Measurements from ENCODE around the gene HMCN2.
"Not testable (repeated sequence)": the region's sequence is repeated elsewhere in the genome, so short reads cannot be mapped to it uniquely, and the experiment has no call there.

The HMCN2 gene

GRCh38 chr9:130267930-130268329 lies 2.4 kb downstream of the HMCN2 start:
- H3K36me3 ChIP-seq (ENCODE audit: control insufficient read depth in 1 of 2, insufficient read depth in 2 of 2, low read length in 2 of 2) = no peaks in the 10 kb centered on the region
- no peaks in the 10 kb centered on the region for H3K9me3 ChIP-seq (ENCODE audit: control insufficient read depth in 1 of 2, low read length in 2 of 2)
- peak overlapping the region; percentile 80 for H3K27ac ChIP-seq (ENCODE audit: low read length)
- peak overlapping the region; percentile 23 to 71 for H3K4me3 ChIP-seq (ENCODE audit: low read depth in 1 of 2, low read length in 2 of 2)
- H3K4me1 ChIP-seq (ENCODE audit: control insufficient read depth in 1 of 2, insufficient read depth in 2 of 2, low read length in 2 of 2) = peaks cover 6 to 33% of the 10 kb centered on the region in 2 donors
- peaks cover 19% of the 10 kb centered on the region for H3K27me3 ChIP-seq (ENCODE audit: low read depth, low read length)

DNA sequence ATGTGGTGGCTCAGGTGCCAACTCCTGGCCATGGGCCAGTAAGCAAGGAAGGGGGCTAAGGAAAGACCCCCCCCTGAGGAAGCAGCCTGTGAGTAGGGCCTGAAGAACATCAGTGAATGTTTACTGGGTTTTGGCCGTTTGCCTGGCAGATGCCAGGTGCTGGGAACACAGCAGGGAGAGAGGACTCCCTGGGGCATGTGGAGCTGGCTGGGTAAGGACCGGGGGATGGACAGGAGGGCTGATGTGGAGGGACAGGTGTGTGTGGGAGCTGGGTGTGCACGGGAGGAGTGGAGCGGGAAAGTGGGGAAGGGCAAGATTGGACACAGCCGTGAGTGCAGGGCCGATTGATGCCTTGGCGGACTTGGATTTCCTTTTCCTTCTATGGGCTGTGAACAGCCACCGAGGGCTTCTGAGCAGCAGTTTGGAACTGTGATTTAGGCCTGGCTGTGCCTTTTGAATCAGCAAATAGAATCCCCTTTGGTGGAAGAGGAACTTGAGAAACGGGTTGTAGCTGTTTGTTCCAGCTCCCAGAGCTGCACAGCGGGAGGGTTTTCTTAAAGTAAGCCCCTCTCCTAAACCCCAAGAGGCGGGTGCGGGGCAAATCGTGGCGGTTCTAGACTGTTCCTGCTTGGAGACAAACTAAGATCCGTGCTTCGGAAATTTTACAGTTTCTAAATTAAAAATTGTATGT lies 3.1 kb downstream of the HMCN2 start:
- peak overlapping the region; percentile 80 for H3K27ac ChIP-seq (ENCODE audit: low read length)
- H3K4me1 ChIP-seq (ENCODE audit: control insufficient read depth in 1 of 2, insufficient read depth in 2 of 2, low read length in 2 of 2) = peaks cover 6 to 33% of the 10 kb centered on the region in 2 donors
- H3K36me3 ChIP-seq (ENCODE audit: control insufficient read depth in 1 of 2, insufficient read depth in 2 of 2, low read length in 2 of 2) = no peaks in the 10 kb centered on the region
- H3K27me3 ChIP-seq (ENCODE audit: low read depth, low read length) = peaks cover 19% of the 10 kb centered on the region
- no peaks in the 10 kb centered on the region for H3K9me3 ChIP-seq (ENCODE audit: control insufficient read depth in 1 of 2, low read length in 2 of 2)
- peak overlapping the region; percentile 23 to 71 for H3K4me3 ChIP-seq (ENCODE audit: low read depth in 1 of 2, low read length in 2 of 2)

- peaks cover 6 to 18% of the 10 kb centered on the region in 2 donors for H3K4me1 ChIP-seq (ENCODE audit: control insufficient read depth in 1 of 2, insufficient read depth in 2 of 2, low read length in 2 of 2)
- H3K36me3 ChIP-seq (ENCODE audit: control insufficient read depth in 1 of 2, insufficient read depth in 2 of 2, low read length in 2 of 2) = no peaks in the 10 kb centered on the region
- peaks cover 3% of the 10 kb centered on the region for H3K27me3 ChIP-seq (ENCODE audit: low read depth, low read length)
- H3K4me3 ChIP-seq (ENCODE audit: low read depth in 1 of 2, low read length in 2 of 2) = peak overlapping the region in 1 of 2 donors; percentile 42
- H3K9me3 ChIP-seq (ENCODE audit: control insufficient read depth in 1 of 2, low read length in 2 of 2) = no peaks in the 10 kb centered on the region
- H3K27ac ChIP-seq (ENCODE audit: low read length) = peak overlapping the region; percentile 51
These were observed 5.9 kb downstream of the HMCN2 start for GRCh38 chr9:130271473-130271872.

GRCh38 chr9:130275156-130275555 lies 9.6 kb downstream of the HMCN2 start:
- peaks cover 0 to 3% of the 10 kb centered on the region in 2 donors for H3K4me1 ChIP-seq (ENCODE audit: control insufficient read depth in 1 of 2, insufficient read depth in 2 of 2, low read length in 2 of 2)

DNA sequence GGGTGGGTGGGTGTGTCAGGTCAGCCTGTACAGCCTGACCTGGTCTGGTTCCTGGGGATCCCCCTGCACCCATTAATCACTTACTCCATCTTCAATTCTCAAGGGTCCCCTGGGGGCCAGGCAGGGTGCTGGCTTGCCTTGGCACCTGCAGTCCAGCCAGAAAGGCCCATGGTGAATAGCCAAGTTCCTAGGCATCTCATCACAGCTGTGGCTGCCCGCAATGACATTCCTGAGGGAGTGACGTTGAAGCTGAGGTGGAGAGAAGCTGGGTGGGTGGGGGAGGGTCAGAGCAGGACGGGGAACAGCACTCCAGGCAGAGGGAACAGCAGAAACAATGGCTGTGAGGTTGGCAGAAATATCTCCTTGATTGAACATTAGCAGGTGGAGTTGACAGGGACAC lies 10.6 kb downstream of the HMCN2 start:
- Histone ChIP-seq H3K4me3 (ENCODE audit: low read depth in 1 of 2, low read length in 2 of 2) (no peak overlapping the region), H3K4me1 (ENCODE audit: control insufficient read depth in 1 of 2, insufficient read depth in 2 of 2, low read length in 2 of 2) (peaks cover 0 to 4% of the 10 kb centered on the region in 2 donors), H3K9me3 (ENCODE audit: control insufficient read depth in 1 of 2, low read length in 2 of 2) (no peaks in the 10 kb centered on the region), H3K36me3 (ENCODE audit: control insufficient read depth in 1 of 2, insufficient read depth in 2 of 2, low read length in 2 of 2) (peaks cover 0 to 5% of the 10 kb centered on the region in 2 donors), H3K27me3 (ENCODE audit: low read depth, low read length) (no peaks in the 10 kb centered on the region), H3K27ac (ENCODE audit: low read length) (no peak overlapping the region)

More at GRCh38 chr9:130275156-130275555, 9.6 kb downstream of the HMCN2 start:
- Histone ChIP-seq H3K36me3 (ENCODE audit: control insufficient read depth in 1 of 2, insufficient read depth in 2 of 2, low read length in 2 of 2) (peaks cover 0 to 5% of the 10 kb centered on the region in 2 donors), H3K9me3 (ENCODE audit: control insufficient read depth in 1 of 2, low read length in 2 of 2) (no peaks in the 10 kb centered on the region), H3K4me3 (ENCODE audit: low read depth in 1 of 2, low read length in 2 of 2) (no peak overlapping the region), H3K27me3 (ENCODE audit: low read depth, low read length) (no peaks in the 10 kb centered on the region), H3K27ac (ENCODE audit: low read length) (no peak overlapping the region)

DNA sequence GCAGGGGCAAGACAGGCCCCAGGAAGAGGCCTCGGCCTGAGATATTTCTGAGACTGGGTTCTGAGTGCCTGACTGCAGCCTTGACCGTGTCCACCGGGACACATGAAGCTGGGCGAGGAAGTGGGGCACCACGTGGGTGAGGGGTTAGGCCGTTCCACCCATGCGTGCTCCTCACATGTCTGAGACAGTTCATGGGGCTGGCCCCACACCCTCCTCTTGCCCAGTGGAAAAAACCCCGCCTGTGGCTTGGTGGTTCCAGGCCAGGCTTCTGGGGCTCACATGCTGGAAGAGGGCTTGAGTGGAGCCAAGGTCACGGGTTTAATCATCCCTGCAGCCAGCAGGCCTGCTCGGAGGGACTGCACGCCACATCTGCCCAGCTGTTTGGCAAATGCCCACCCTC lies 11.4 kb downstream of the HMCN2 start:
- Histone ChIP-seq H3K27me3 (ENCODE audit: low read depth, low read length) (no peaks in the 10 kb centered on the region), H3K4me3 (ENCODE audit: low read depth in 1 of 2, low read length in 2 of 2) (no peak overlapping the region), H3K9me3 (ENCODE audit: control insufficient read depth in 1 of 2, low read length in 2 of 2) (no peaks in the 10 kb centered on the region), H3K27ac (ENCODE audit: low read length) (no peak overlapping the region), H3K36me3 (ENCODE audit: control insufficient read depth in 1 of 2, insufficient read depth in 2 of 2, low read length in 2 of 2) (peaks cover 0 to 5% of the 10 kb centered on the region in 2 donors), H3K4me1 (ENCODE audit: control insufficient read depth in 1 of 2, insufficient read depth in 2 of 2, low read length in 2 of 2) (peaks cover 0 to 12% of the 10 kb centered on the region in 2 donors)

DNA sequence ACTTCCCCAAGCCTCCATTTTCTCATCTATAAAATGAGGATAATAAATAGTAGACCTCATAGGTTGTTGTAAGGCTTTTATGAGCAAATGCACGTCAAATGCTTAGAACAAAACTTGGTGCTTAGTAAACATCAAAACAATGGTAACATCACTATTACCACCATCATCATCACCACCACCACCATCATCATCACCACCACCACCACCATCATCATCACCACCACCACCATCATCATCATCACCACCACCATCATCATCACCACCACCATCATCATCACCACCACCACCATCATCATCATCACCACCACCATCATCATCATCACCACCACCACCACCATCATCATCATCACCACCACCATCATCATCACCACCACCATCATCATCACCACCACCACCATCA lies 12.0 kb downstream of the HMCN2 start:
- H3K27ac ChIP-seq (ENCODE audit: low read length); H3K4me3 ChIP-seq (ENCODE audit: low read depth in 1 of 2, low read length in 2 of 2); H3K36me3 ChIP-seq (ENCODE audit: control insufficient read depth in 1 of 2, insufficient read depth in 2 of 2, low read length in 2 of 2); H3K27me3 ChIP-seq (ENCODE audit: low read depth, low read length); H3K9me3 ChIP-seq (ENCODE audit: control insufficient read depth in 1 of 2, low read length in 2 of 2): not testable (repeated sequence)
- peaks cover 0 to 14% of the 10 kb centered on the region in 2 donors for H3K4me1 ChIP-seq (ENCODE audit: control insufficient read depth in 1 of 2, insufficient read depth in 2 of 2, low read length in 2 of 2)

DNA sequence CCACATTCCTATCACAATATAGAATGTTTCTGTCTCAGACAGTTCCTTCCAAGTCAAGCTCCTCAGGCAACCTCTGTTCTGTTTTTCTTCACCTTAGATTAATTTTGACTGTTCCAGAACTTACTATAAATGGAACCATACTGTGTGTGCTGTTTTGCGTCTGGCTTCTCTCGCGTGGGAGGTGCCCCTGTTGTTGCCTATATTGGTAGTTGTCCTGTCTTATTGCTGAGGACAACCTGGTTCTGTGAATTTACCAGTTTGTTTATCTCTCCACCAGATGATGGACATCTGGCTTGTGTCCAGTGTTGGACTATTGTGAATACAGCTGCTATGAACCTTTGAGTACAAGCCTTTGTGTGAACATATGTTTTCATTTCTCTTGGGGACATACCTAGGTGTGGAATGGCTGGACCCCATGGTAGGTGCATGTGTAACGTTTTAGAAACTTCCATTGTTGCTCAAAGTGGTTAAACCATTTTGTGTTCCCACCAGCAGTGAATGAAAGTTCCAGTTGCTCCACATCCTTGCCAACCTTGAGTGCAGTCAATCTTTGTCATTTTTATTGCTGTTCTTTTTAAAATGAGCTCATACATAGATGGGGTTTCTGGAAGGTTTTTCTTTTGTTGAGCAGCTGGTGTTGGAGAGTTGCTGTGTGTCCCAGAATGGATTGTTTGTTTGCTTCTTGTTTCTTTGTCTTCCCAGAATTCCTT lies 18.1 kb downstream of the HMCN2 start:
- Histone ChIP-seq H3K4me1 (ENCODE audit: control insufficient read depth in 1 of 2, insufficient read depth in 2 of 2, low read length in 2 of 2) (peaks cover 15 to 63% of the 10 kb centered on the region in 2 donors), H3K27ac (ENCODE audit: low read length) (peak overlapping the region; percentile 5), H3K4me3 (ENCODE audit: low read depth in 1 of 2, low read length in 2 of 2) (peak overlapping the region in 1 of 2 donors; percentile 22), H3K36me3 (ENCODE audit: control insufficient read depth in 1 of 2, insufficient read depth in 2 of 2, low read length in 2 of 2) (peaks cover 4 to 16% of the 10 kb centered on the region in 2 donors), H3K27me3 (ENCODE audit: low read depth, low read length) (no peaks in the 10 kb centered on the region), H3K9me3 (ENCODE audit: control insufficient read depth in 1 of 2, low read length in 2 of 2) (no peaks in the 10 kb centered on the region)

DNA sequence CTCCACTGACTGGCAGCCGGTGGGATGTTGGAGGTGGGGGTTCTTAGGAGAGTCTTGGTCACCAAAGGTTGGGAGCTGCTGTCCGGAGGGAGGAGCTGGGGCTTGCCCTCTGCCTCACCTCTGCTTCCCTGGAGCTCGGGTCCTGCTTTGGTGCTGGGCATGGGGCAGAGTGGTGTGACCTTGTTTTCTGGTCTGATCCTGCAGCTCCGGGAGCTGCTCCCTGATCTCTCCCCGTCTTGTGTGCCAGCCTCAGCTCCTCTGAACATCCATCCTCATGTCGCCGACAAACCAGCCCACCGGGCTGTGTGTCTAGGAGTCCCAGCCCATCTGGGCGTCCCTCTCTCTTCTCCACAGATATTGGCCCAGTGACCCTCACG lies 18.7 kb downstream of the HMCN2 start:
- Histone ChIP-seq H3K36me3 (ENCODE audit: control insufficient read depth in 1 of 2, insufficient read depth in 2 of 2, low read length in 2 of 2) (peaks cover 4 to 16% of the 10 kb centered on the region in 2 donors), H3K4me3 (ENCODE audit: low read depth in 1 of 2, low read length in 2 of 2) (no peak overlapping the region), H3K27ac (ENCODE audit: low read length) (no peak overlapping the region), H3K9me3 (ENCODE audit: control insufficient read depth in 1 of 2, low read length in 2 of 2) (no peaks in the 10 kb centered on the region), H3K4me1 (ENCODE audit: control insufficient read depth in 1 of 2, insufficient read depth in 2 of 2, low read length in 2 of 2) (peaks cover 15 to 68% of the 10 kb centered on the region in 2 donors), H3K27me3 (ENCODE audit: low read depth, low read length) (no peaks in the 10 kb centered on the region)

GRCh38 chr9:130284690-130285089 lies 19.1 kb downstream of the HMCN2 start:
- Histone ChIP-seq H3K4me3 (ENCODE audit: low read depth in 1 of 2, low read length in 2 of 2) (no peak overlapping the region), H3K36me3 (ENCODE audit: control insufficient read depth in 1 of 2, insufficient read depth in 2 of 2, low read length in 2 of 2) (peaks cover 4 to 14% of the 10 kb centered on the region in 2 donors), H3K9me3 (ENCODE audit: control insufficient read depth in 1 of 2, low read length in 2 of 2) (no peaks in the 10 kb centered on the region), H3K4me1 (ENCODE audit: control insufficient read depth in 1 of 2, insufficient read depth in 2 of 2, low read length in 2 of 2) (peaks cover 15 to 71% of the 10 kb centered on the region in 2 donors), H3K27ac (ENCODE audit: low read length) (no peak overlapping the region), H3K27me3 (ENCODE audit: low read depth, low read length) (no peaks in the 10 kb centered on the region)

DNA sequence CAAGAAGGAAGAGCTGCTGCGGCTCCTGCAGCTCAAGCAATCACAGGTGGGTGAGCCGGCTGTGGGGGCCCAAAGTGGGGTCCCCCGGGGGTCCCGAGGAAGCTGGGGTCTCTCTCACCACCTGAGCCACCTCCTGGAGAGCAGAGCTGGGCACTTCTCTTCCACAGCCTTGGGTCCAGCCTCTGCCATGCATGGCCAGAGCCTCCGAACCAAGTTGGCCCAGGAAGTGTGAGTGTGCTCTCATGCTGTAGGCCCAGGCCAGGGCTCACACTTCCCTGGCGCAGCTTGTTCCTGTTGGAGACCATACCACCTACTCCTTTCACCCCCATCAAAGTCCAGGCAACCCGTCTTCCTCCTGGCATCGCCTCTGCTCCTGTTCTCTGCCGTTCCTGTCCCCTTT lies 19.7 kb downstream of the HMCN2 start:
- Histone ChIP-seq H3K27ac (ENCODE audit: low read length) (no peak overlapping the region), H3K4me3 (ENCODE audit: low read depth in 1 of 2, low read length in 2 of 2) (no peak overlapping the region), H3K27me3 (ENCODE audit: low read depth, low read length) (no peaks in the 10 kb centered on the region), H3K4me1 (ENCODE audit: control insufficient read depth in 1 of 2, insufficient read depth in 2 of 2, low read length in 2 of 2) (peaks cover 15 to 71% of the 10 kb centered on the region in 2 donors), H3K36me3 (ENCODE audit: control insufficient read depth in 1 of 2, insufficient read depth in 2 of 2, low read length in 2 of 2) (peaks cover 4 to 12% of the 10 kb centered on the region in 2 donors), H3K9me3 (ENCODE audit: control insufficient read depth in 1 of 2, low read length in 2 of 2) (no peaks in the 10 kb centered on the region)

Data from muscle layer of duodenum (tissue), 2 donors.